OCI-LY3 (cell line): ENCODE results near the gene PPP1R15A.
"Not testable (repeated sequence)": the region's sequence is repeated elsewhere in the genome, so short reads cannot be mapped to it uniquely, and the experiment has no call there.

Source experiments
- CTCF ChIP-seq: fragments of 200-600, 300-600 bp; sonication (generic); IDR thresholded peaks from 2 replicates; pipeline ENCODE4 v1.5.1; 2014; ENCODE audit warnings: antibody characterized with exemption, low read length, low read depth
- EZH2phosphoT487 ChIP-seq: fragments of 200-600 bp; shearing (Covaris generic); IDR thresholded peaks from 2 replicates; pipeline ENCODE4 v1.6.1; 2018; ENCODE audit warnings: antibody characterized with exemption, mixed run types, low read depth

- not testable (repeated sequence) for TF ChIP-seq CTCF, EZH2phosphoT487
Measured at GRCh38 chr19:48899386-48899749, 27.1 kb downstream of the PPP1R15A start.
